DLD1 (cell line): ENCODE measurements around the gene RERE.

Source experiments
- in situ Hi-C: cut with HindIII; loops from 2 replicates; pipeline ENCODE4 v1.10.0; 2017; ENCODE audit warnings: low sequenced_read_pairs

RERE gene

GRCh38 chr1:8348777-8349472, 468.5 kb downstream of the RERE start:
- in situ Hi-C loops, result no loop called here

DNA sequence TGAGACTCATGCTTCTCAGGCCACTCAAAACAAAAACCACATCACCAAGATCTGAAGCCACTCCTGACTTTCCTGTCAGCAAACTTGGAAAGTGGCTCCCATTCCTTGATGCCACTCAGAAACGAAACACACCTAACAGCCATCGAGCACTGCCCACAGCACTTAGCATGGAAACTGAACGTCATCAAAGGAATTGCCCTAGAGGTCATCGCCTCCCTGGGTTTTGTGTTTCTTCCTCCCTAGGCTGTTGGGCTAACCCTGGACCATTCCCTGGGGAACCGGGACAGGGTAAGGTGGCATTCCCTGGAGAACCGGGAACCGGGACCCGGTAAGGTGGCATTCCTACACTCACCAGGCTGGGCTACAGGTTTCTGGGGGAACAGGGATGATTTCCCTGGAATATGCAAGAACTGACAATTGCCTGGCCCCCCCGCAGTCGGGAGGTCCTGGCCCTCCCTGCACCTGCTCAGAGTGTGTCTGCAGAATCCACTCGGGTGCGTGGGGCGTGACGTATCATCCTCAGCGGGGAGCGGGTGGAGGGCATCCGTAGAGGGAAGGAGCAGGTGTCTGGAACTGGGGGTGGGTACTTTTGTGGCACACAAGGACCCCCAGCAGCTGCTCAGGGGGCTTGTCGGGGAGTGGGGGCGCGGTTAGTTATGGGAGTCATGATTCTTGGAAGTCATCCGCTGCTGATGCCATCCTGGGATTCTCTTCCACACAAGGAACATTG, 469.2 kb downstream of the RERE start:
- in situ Hi-C loops, result no loop called here

GRCh38 chr1:8347635-8348034, 469.8 kb downstream of the RERE start:
- in situ Hi-C loops, result no loop called here

DNA sequence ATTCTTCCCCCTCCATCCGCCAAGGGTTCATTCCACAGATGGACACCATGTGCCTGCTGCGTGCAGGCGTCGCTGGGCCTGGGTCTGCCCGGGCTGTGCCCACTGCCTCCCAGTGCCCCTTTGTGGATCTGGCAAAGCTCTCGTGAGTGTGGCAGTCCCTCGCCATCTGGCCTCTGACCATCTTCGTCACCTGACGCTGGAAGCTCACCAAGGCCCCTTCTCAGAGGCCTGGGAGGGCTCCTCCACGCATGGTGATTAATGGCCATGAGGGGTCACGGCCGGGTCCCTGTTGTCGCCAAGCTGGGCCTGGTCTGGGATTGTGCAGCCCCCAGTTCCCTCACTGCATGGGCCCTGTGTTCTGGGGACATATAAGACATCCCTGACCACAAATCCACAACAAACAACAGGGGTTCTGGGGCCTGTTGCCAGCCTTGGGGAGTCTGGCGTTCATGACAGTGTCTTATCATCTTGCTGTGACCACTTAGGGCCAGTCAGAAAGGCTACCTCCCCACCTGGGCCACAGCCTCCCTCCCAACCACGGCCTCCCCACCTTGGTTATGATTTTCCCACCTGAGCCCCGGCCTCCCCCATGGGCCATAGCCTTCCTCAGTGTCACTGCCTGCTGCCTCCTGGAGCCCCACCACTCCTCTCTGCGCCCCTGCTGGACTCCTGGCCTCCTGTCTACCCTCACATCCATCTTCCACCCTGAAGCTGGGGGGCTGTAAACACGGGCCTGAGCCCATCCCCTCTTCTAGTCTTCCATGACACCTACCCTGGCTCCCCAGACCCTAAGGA, 471.6 kb downstream of the RERE start:
- in situ Hi-C loops, result no loop called here

DNA sequence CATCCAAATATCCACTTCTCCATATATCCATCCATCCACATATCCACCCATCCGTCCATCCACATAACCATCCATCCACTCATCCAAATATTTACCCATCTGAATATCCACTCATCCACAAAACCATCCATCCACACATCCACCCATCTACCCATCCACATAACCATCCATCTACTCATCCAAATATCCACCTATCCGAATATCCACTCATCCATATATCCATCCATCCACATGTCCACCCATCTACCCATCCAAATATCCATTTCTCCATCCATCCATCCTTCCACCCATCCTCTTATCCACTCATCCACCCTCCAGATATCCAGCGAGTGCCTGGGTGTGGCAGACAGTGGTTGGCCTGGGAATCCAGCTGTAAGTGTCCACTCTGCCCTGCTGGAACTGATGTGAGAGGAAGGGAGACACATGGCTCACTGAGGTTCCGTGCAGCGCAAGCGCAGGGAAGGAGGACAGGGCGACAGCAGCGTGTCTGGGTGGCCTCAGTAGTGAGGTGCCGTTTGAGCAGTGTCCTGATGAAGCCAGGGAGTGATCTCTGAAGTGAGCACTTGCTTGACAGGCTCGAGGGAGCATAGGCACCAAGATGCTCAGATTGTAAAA, 472.4 kb downstream of the RERE start:
- in situ Hi-C loops, result no loop called here

DNA sequence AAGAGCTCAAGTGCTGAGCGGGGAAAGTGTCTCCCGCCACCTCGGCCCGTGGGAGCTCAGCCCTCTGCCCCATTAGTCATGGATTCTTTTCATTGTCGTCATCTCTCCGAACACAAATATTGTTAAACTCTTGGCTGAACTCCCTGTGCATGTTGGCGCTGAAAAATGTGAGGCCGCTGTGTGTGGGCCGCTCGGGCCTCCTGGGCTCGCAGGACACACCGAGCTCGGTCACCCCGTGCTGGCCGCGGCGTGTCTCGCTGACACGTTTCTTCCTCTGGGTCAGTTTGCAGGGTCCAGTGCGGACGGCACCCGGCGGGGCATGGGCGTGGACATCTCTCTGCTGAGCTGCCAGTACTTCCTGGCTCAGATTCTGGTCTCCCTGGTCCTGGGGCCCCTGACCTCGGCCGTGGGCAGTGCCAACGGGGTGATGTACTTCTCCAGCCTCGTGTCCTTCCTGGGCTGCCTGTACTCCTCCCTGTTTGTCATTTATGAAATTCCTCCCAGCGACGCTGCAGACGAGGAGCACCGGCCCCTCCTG, 473.9 kb downstream of the RERE start:
- in situ Hi-C loops, result no loop called here

GRCh38 chr1:8343044-8343443, 474.4 kb downstream of the RERE start:
- in situ Hi-C loops, result no loop called here

DNA sequence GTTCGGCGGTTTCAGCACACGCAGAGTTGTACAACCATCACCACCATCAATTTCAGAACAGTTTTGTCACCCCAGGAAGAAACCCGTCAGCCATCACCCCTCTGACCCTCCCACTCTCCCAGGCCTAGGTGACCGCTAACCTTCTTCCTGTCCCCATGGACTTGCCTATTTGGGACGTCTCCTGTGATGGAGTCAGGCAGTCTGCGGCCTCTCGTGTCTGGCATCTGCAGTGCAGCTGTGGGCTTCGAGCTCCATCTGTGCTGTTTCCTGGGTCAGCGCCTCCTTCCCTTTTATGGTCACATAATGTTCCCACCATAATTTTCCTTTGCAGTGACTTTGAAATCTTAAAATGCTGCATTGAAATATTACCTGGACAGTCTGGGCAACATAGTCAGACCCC, 475.1 kb downstream of the RERE start:
- in situ Hi-C loops, result no loop called here

DNA sequence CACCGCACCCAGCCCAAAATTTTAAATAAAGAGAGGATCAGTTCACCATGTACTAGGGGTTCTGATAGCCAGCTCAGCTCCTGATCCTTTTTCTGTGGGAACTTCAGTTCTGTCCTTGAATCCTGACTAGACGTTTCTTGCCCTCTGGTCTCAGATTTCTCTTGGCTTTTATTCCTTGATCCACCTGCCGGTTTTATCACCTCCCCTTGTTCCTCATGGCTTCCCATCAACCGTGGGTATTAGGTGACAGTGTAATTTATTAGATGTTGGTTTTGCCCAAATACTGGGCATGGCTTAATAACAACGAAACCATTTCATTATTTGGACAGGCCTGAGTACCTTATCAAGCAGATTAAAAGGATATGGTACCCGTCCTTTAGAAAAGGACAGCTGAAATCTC, 477.0 kb downstream of the RERE start:
- in situ Hi-C loops, result no loop called here

GRCh38 chr1:8339203-8339600, 478.2 kb downstream of the RERE start:
- in situ Hi-C loops, result no loop called here

- in situ Hi-C loops, result no loop called here
These were observed 478.8 kb downstream of the RERE start for GRCh38 chr1:8338526-8339202.

DNA sequence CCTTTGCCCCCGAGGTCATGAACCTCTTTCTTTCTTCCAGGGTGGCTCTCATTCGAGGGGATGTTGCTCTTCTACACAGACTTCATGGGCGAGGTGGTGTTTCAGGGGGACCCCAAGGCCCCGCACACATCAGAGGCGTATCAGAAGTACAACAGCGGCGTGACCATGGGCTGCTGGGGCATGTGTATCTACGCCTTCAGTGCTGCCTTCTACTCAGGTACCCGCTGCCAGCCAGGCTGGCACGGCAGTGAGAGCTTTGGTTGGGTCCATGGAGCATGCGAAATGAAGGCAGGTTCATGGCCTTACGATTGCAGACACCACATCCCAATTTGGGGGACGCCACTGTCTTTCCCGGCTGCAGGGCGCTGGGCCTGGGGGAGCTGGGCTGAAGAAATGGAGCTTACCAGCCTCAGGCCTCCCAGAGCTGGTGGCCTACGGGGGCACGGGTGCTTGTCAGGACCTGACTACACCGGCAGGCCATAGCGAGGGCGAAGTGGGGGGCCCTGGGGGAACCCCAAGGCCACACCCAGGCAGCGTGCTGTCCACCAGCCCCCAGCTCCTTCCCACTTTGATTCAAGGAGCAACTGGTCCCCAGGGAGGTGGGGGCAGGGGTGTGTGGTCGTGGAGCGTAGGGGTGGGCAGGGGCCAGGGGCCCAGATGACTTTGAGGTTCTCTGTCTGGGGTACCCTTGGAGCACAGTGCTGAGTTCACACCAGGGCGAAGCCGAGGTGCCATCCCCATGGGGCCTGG, 479.5 kb downstream of the RERE start:
- in situ Hi-C loops, result no loop called here

DNA sequence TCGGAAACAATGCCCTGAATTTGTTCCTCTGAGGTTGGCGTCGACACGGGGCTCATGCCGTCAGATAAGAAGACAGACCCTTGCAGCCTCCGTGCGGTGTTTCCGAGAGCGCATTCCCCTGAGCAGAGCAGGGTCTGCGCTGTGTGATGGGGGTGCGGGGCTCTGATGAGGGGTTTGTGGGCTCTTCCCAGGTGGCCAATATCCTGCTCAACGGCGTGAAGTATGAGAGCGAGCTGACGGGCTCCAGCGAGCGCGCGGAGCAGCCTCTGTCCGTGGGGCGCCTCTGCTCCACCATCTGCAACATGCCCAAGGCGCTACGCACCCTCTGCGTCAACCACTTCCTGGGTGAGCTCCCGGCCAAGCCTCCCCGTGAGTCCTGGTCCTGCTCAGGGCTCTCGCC, 482.2 kb downstream of the RERE start:
- in situ Hi-C loops, result no loop called here

- in situ Hi-C loops, result no loop called here
These were observed 483.2 kb downstream of the RERE start for GRCh38 chr1:8334106-8334851.

GRCh38 chr1:8333246-8333987, 484.0 kb downstream of the RERE start:
- in situ Hi-C loops, result no loop called here

- in situ Hi-C loops, result no loop called here
These were observed 484.6 kb downstream of the RERE start for GRCh38 chr1:8332806-8333205.

DNA sequence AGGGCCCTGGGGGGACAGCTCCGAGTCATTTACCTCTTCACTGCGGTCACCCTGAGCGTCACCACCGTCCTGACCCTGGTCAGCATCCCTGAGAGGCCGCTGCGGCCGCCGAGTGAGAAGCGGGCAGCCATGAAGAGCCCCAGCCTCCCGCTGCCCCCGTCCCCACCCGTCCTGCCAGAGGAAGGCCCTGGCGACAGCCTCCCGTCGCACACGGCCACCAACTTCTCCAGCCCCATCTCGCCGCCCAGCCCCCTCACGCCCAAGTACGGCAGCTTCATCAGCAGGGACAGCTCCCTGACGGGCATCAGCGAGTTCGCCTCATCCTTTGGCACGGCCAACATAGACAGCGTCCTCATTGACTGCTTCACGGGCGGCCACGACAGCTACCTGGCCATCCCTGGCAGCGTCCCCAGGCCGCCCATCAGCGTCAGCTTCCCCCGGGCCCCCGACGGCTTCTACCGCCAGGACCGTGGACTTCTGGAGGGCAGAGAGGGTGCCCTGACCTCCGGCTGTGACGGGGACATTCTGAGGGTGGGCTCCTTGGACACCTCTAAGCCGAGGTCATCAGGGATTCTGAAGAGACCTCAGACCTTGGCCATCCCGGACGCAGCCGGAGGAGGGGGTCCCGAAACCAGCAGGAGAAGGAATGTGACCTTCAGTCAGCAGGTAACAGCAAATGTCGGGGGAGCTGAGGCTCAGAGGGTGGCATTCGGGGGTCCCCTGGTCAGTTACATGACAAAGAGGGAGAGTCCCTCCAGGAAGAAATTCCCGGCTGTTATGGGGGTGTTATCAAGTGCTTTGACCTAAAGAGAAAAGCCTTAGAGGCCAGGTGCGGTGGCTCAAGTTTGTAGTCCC, 486.9 kb downstream of the RERE start:
- in situ Hi-C loops, result no loop called here

GRCh38 chr1:8329858-8330257, 487.6 kb downstream of the RERE start:
- in situ Hi-C loops, result no loop called here
